Osteocyte (in vitro differentiated cells): ENCODE measurements around the gene KRTAP13-2. TPM values are rescaled to one million over a fixed set of nuclear protein-coding genes. Genes with fewer than 3 reads are reported as not detected.

ENCODE experiments used
- DNase-seq: peaks from one replicate; pipeline ENCODE4 v3.0.0; 2021; ENCODE audit warnings: mixed read lengths; ENCODE audit not compliant: unreplicated experiment; ENCODE audit errors: extremely low spot score
- H3K27ac Mint-ChIP-seq: one replicate; pipeline ENCODE4 v1.8.0; 2021; ENCODE audit warnings: mild to moderate bottlenecking, mixed read lengths; ENCODE audit not compliant: unreplicated experiment
- H3K27me3 Mint-ChIP-seq: one replicate; pipeline ENCODE4 v1.8.0; 2021; ENCODE audit warnings: mixed read lengths; ENCODE audit not compliant: unreplicated experiment
- H3K36me3 Mint-ChIP-seq: one replicate; pipeline ENCODE4 v1.8.0; 2021; ENCODE audit warnings: mixed read lengths; ENCODE audit not compliant: unreplicated experiment
- H3K4me1 Mint-ChIP-seq: one replicate; pipeline ENCODE4 v1.8.0; 2021; ENCODE audit warnings: mixed read lengths; ENCODE audit not compliant: unreplicated experiment
- H3K4me3 Mint-ChIP-seq: one replicate; pipeline ENCODE4 v1.8.0; 2021; ENCODE audit warnings: mild to moderate bottlenecking, moderate library complexity, mixed read lengths; ENCODE audit not compliant: unreplicated experiment
- H3K9me3 Mint-ChIP-seq: one replicate; pipeline ENCODE4 v1.8.0; 2021; ENCODE audit warnings: mixed read lengths; ENCODE audit not compliant: unreplicated experiment
- CTCF ChIP-seq: fragments of 200-600 bp; sonication (generic); IDR thresholded peaks from 2 replicates; pipeline ENCODE4 v1.5.0; 2021; ENCODE audit warnings: antibody characterized with exemption, mild to moderate bottlenecking, moderate library complexity
- microRNA-seq: library from miRNA; unstranded; fragments of <30 nt; microRNA quantifications from one replicate; pipeline ENCODE4 v1.1.0, GENCODE V29; 2020; ENCODE audit not compliant: unreplicated experiment
- total RNA-seq: library from RNA; stranded (reverse); gene quantifications from 2 replicates; pipeline ENCODE4 v1.2.1, GENCODE V29; 2021

The KRTAP13-2 gene
- total RNA-seq, 1 donor from 2014 or later: not detected

GRCh38 chr21:30326390-30326789, 45.7 kb downstream of the KRTAP13-2 start:
- Mint-ChIP-seq H3K4me3 (no peak overlapping the region), H3K4me1 (peaks cover 14% of the 10 kb centered on the region)
- TF ChIP-seq CTCF: no peak

More at GRCh38 chr21:30326390-30326789, 45.7 kb downstream of the KRTAP13-2 start:
- no peak overlapping the region for H3K27ac Mint-ChIP-seq
- H3K27me3 Mint-ChIP-seq: peaks cover 7% of the 10 kb centered on the region
- no peak for DNase-seq
- peaks cover 17% of the 10 kb centered on the region for H3K9me3 Mint-ChIP-seq
- peaks cover 3% of the 10 kb centered on the region for H3K36me3 Mint-ChIP-seq

Small RNAs within 50 kb of the gene (microRNA-seq; reads per million reads assigned to microRNA genes)
- not detected for gene MIR4327

Other genes with a start within 250 kb of the KRTAP13-2 start
- not detected in 2 replicates for gene CLDN17, start 205.5 kb downstream of the KRTAP13-2 start, total RNA-seq
- not detected in 2 replicates for gene CLDN8, start 156.2 kb downstream of the KRTAP13-2 start, total RNA-seq
- not detected in 2 replicates for gene KRTAP24-1, start 89.3 kb downstream of the KRTAP13-2 start, total RNA-seq
- gene KRTAP25-1, start 82.8 kb downstream of the KRTAP13-2 start, total RNA-seq: not detected in 2 replicates
- gene KRTAP26-1, start 52.0 kb downstream of the KRTAP13-2 start, total RNA-seq: not detected in 2 replicates
- not detected in 2 replicates for gene KRTAP27-1, start 34.6 kb downstream of the KRTAP13-2 start, total RNA-seq
- not detected in 2 replicates for gene KRTAP23-1, start 23.7 kb downstream of the KRTAP13-2 start, total RNA-seq
- gene KRTAP13-1, start 23.8 kb upstream of the KRTAP13-2 start, total RNA-seq: not detected in 2 replicates
- gene KRTAP13-3, start 53.7 kb upstream of the KRTAP13-2 start, total RNA-seq: not detected in 2 replicates
- not detected in 2 replicates for gene KRTAP13-4, start 57.9 kb upstream of the KRTAP13-2 start, total RNA-seq
- not detected in 2 replicates for gene KRTAP15-1, start 68.0 kb upstream of the KRTAP13-2 start, total RNA-seq
- not detected in 2 replicates for gene KRTAP19-1, start 108.1 kb upstream of the KRTAP13-2 start, total RNA-seq
- not detected in 2 replicates for gene KRTAP19-2, start 115.2 kb upstream of the KRTAP13-2 start, total RNA-seq
- gene KRTAP19-3, start 119.7 kb upstream of the KRTAP13-2 start, total RNA-seq: not detected in 2 replicates
- not detected in 2 replicates for gene KRTAP19-4, start 124.9 kb upstream of the KRTAP13-2 start, total RNA-seq
- gene KRTAP19-5, start 129.9 kb upstream of the KRTAP13-2 start, total RNA-seq: not detected in 2 replicates
- not detected in 2 replicates for gene KRTAP19-6, start 169.6 kb upstream of the KRTAP13-2 start, total RNA-seq
- gene KRTAP19-7, start 189.0 kb upstream of the KRTAP13-2 start, total RNA-seq: not detected in 2 replicates
- gene KRTAP22-2, start 218.1 kb upstream of the KRTAP13-2 start, total RNA-seq: not detected in 2 replicates
- not detected in 2 replicates for gene KRTAP6-3, start 220.2 kb upstream of the KRTAP13-2 start, total RNA-seq
- not detected in 2 replicates for gene KRTAP6-2, start 226.6 kb upstream of the KRTAP13-2 start, total RNA-seq
- gene KRTAP22-1, start 228.8 kb upstream of the KRTAP13-2 start, total RNA-seq: not detected in 2 replicates
- not detected in 2 replicates for gene KRTAP6-1, start 241.7 kb upstream of the KRTAP13-2 start, total RNA-seq
- gene KRTAP20-1, start 244.2 kb upstream of the KRTAP13-2 start, total RNA-seq: not detected in 2 replicates
- gene KRTAP20-4, start 248.4 kb upstream of the KRTAP13-2 start, total RNA-seq: not detected in 2 replicates